Vagina (tissue), 2 donors: Measurements from ENCODE around the gene HTRA2.

Source experiments
- POLR2A ChIP-seq, 2 donors: fragments of 450-650 bp; IDR thresholded peaks; one replicate each; pipeline ENCODE4 v1.6.1; 2017; ENCODE audit warnings: antibody characterized with exemption in 2 of 2, mild to moderate bottlenecking in 2 of 2, moderate library complexity in 2 of 2
- POLR2AphosphoS5 ChIP-seq, 2 donors: sonication (generic); formaldehyde crosslinking; IDR thresholded peaks; one replicate each; pipeline ENCODE4 v1.9.0; 2017; ENCODE audit warnings: antibody characterized with exemption in 2 of 2, mild to moderate bottlenecking in 2 of 2, low read depth in 1 of 2; ENCODE audit not compliant: insufficient read depth in 1 of 2
- TF ChIP-seq, protein P1 (sequence below), 3 experiments: fragments of 450-650 bp in 2 of 3; fragments of 200-600 bp in 1 of 3; sonication (generic) in 1 of 3; IDR thresholded peaks; one replicate each; pipeline ENCODE4 v1.5.1; 2017 to 2019; ENCODE audit warnings: antibody characterized with exemption in 3 of 3, mild to moderate bottlenecking in 2 of 3, moderate library complexity in 2 of 3

DNA sequence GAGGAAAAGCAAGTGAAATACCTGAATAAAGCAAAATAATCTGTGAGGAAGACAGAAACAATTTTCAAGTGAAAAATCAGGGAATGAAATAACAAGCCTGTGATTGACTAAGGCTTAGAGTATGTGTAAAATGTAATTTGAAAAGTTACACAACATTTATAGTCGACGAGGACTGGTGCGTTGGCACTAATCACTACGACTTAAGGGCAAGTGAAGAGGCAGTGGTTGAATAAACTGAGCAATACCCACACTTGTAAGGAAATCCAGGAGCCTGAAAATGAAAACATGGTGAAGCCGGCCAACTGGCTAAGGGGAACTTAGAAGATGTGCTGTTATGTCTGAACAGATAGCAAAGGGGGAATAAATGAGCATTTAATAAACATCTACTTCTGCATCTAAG, 38.1 kb downstream of the HTRA2 start:
- no peak for TF ChIP-seq POLR2A (IDR thresholded peaks at IDR 0.05)
- TF ChIP-seq, protein P1, sequence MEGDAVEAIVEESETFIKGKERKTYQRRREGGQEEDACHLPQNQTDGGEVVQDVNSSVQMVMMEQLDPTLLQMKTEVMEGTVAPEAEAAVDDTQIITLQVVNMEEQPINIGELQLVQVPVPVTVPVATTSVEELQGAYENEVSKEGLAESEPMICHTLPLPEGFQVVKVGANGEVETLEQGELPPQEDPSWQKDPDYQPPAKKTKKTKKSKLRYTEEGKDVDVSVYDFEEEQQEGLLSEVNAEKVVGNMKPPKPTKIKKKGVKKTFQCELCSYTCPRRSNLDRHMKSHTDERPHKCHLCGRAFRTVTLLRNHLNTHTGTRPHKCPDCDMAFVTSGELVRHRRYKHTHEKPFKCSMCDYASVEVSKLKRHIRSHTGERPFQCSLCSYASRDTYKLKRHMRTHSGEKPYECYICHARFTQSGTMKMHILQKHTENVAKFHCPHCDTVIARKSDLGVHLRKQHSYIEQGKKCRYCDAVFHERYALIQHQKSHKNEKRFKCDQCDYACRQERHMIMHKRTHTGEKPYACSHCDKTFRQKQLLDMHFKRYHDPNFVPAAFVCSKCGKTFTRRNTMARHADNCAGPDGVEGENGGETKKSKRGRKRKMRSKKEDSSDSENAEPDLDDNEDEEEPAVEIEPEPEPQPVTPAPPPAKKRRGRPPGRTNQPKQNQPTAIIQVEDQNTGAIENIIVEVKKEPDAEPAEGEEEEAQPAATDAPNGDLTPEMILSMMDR (IDR thresholded peaks at IDR 0.05): no peak
- no peak for TF ChIP-seq POLR2AphosphoS5 (IDR thresholded peaks at IDR 0.05; ENCODE audit: insufficient read depth in 1 of 2, low read depth in 1 of 2)
